Kidney tubule cell (primary cell): ENCODE measurements around the gene RNF113B.

Experiments used
- DNase-seq: peaks from one replicate; pipeline ENCODE4 v3.0.0-alpha.2; 2018; ENCODE audit warnings: low spot score

Gene RNF113B

DNA sequence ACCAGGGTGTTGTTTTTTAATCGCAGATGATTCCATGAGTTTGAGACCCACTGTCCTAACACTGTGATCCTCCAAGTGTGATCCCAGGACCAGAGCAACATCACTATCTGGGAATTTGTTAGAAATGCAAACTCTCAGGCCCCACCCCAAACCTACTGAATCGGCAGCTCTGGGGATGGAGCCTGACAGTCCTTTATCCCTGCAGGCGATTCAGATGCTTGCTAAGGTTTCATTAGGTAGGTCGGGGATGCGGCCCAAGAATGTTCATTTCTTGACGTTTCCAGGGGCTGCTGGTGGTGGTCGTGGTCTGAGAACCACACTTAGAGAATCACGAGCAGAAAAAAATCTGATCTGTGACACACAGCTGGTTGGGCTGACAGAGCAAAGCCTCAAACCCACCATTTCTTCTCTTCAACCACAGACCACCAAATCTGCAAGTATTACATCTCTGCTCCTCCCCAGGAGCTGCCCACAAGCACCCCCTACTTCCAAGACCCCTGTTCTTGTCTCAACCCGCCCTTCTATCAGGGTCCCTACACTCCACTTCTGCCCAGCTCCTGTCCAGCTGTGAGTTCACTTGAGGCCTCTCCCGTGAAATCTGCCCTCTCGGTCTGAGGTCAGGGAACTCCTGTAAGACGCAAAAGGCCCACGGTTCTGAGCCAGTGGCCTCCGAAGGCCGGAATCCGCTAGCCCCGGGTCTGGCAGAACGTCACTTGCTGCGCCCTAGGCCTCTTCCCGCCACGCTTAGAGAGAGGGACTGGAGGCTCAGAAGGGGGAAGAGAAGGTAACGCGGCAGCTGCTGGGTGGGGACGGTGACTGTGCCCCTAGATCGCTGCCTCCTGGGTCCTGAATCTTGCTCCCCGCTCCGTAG, 35.3 kb downstream of the RNF113B start:
- DNase-seq, result peak; percentile 43

DNA sequence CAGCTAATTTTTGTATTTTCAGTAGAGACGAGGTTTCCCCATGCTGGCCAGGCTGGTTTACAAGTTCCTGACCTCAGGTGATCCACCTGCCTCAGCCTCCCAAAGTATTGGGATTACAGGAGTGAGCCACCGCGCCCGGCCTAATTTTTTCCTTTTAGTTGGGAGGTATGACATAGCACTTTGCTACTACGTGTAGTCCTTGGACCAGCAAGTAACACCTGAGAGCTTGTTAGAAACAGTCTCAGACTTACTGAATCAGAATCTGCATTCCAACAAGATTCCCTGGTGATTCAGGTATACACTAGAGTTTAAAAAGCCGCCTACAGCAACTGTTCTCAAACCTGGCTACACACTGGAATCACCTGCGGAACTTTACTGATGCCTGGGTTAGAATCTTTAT, 36.0 kb downstream of the RNF113B start:
- DNase-seq, result no peak

DNA sequence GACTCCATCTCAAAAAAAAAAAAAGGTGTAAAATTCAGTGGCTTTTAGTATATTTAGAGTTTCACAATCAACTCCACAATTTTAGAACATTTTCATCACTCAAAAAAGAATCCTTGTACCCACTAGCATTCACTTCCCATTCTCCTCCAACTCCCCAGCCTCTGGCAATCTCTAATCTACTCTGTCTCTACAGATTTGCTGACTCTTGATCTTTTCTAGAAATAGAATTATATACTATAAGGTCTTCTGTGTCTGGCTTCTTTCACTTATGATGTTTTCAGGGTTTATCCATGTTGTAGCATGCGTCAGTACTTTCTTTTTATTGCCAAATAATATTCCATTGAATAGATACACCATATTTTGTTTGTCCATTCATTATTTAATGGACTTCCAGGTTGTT, 42.2 kb downstream of the RNF113B start:
- DNase-seq, result no peak

DNA sequence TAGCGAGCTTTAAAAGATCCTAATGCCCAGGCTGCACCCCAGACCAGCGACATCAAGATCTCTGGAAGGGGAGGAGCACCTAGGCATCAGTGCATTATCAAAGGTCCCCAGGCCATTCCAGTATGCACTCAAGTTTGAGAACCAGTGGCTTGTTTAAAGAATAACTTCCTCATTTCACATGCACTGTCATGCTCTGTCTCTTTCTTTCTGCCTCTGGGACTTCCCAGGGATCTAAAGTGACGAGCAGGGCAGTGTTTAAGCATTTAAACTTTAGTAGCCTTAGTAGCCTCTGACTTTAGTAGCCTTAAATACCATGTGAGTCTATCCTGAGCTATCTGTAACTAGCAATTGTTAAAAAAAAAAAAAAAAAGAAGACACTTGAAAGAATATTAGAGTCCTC, 43.1 kb downstream of the RNF113B start:
- peak; percentile 79 for DNase-seq

DNA sequence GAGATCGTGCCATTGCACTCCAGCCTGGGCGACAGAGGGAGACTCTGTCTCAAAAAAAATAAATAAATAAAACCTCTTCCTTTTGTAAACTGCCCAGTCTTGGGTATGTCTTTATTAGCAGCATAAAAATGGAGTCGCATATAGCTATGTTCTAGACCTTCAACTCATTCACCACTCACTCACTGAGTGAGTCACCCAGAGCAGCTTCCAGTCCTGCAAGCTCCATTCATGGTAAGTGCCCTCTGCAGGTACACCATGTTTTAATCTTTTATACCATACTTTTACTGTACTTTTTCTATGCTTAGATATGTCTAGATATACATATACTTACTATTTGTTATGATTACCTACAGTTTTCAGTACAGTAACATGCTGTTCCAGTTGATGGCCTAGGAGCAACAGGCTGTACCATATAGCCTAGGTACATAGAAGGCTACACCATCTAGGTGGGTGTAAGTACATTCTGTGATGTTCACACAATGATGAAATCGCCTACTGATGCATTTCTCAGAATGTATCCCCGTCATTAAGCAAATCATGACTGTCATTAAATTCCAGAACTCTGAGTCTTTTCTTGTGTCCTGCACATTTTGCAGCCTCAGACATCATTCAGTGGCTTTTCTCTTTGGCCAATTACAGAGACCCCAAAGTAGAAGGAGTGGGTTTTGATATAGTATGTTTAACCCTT, 47.9 kb downstream of the RNF113B start:
- peak; percentile 60 for DNase-seq
